ENCODE data around the gene TESMIN.

TESMIN gene

DNA sequence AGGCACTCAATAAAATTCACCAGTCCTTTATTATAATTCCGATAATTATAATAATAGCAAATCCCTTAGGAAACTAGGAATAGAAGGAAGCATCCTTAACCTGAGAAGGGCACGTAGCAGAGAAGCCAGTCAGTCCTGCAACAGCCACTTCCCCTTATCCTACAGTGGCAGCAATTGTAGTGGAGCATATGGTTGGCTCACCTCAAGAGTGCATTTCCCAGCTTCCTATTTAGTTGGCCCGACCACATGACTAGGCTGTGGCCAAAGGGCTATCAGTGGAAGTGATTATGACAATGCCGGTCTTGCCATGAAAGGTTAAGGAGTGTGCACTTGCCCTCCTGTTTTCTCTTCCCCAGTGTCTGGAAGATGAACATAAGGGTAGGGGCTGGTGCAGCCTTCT lies 27.0 kb downstream of the TESMIN start:
- Histone ChIP-seq H3K4me2 (ENCODE audit: low read depth, low read length) (no peak overlapping the region), H3K27ac (ENCODE audit: low read length) (no peak overlapping the region), H3K4me1 (ENCODE audit: low read length) (no peaks in the 10 kb centered on the region), H3K4me3 (ENCODE audit: low read length) (no peak overlapping the region), H3K27me3 (replicated peaks; ENCODE audit: insufficient read depth, low read length) (no peaks in the 10 kb centered on the region), H3K79me2 (ENCODE audit: low read length) (no peaks in the 10 kb centered on the region), H3K9me3 (replicated peaks; ENCODE audit: insufficient read depth, low read length) (no peaks in the 10 kb centered on the region), H2AFZ (ENCODE audit: low read length) (no peak overlapping the region), H3K9me2 (replicated peaks; ENCODE audit: insufficient read depth, low read length) (no peaks in the 10 kb centered on the region), H3K36me3 (replicated peaks; ENCODE audit: insufficient read depth, low read length) (no peaks in the 10 kb centered on the region), H3K9ac (ENCODE audit: low read length) (no peak overlapping the region), H4K20me1 (ENCODE audit: insufficient read depth, low read length) (no peaks in the 10 kb centered on the region), H3F3A (ENCODE audit: insufficient read depth, low read length) (no peaks in the 10 kb centered on the region)
- DNase-seq, result no peak
- TF ChIP-seq EZH2phosphoT487 (IDR thresholded peaks at IDR 0.05; ENCODE audit: low read length), result no peak
- TF ChIP-seq, protein P1, sequence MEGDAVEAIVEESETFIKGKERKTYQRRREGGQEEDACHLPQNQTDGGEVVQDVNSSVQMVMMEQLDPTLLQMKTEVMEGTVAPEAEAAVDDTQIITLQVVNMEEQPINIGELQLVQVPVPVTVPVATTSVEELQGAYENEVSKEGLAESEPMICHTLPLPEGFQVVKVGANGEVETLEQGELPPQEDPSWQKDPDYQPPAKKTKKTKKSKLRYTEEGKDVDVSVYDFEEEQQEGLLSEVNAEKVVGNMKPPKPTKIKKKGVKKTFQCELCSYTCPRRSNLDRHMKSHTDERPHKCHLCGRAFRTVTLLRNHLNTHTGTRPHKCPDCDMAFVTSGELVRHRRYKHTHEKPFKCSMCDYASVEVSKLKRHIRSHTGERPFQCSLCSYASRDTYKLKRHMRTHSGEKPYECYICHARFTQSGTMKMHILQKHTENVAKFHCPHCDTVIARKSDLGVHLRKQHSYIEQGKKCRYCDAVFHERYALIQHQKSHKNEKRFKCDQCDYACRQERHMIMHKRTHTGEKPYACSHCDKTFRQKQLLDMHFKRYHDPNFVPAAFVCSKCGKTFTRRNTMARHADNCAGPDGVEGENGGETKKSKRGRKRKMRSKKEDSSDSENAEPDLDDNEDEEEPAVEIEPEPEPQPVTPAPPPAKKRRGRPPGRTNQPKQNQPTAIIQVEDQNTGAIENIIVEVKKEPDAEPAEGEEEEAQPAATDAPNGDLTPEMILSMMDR (IDR thresholded peaks at IDR 0.05; ENCODE audit: low read length), result no peak
- no peak for TF ChIP-seq EZH2 (optimal IDR thresholded peaks at IDR 0.05; ENCODE audit: low read depth, low read length)

DNA sequence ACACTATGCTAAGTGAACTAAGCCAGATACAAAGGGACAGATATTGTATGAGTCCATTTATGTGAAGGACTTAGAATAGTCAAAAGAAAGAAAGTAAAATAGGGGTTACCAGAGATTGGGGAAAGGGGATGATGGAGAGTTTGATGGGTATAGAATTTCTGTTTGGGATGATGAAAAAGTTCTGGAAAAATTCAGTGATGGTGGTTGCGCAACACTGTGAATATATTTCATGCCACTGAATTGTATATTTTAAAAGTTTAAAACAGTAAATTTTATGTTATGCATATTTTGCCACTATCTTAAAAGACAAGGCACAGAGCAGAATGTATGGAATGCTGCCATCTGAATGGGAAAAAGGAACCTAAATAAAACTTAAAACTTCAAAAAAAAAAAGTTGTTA lies 29.2 kb downstream of the TESMIN start:
- no peaks in the 10 kb centered on the region for H3F3A ChIP-seq (ENCODE audit: insufficient read depth, low read length)
- no peak overlapping the region for H3K9ac ChIP-seq (ENCODE audit: low read length)
- no peaks in the 10 kb centered on the region for H3K9me2 ChIP-seq (replicated peaks; ENCODE audit: insufficient read depth, low read length)
- H4K20me1 ChIP-seq (ENCODE audit: insufficient read depth, low read length), result no peaks in the 10 kb centered on the region
- H3K27ac ChIP-seq (ENCODE audit: low read length), result no peak overlapping the region
- no peak overlapping the region for H3K4me2 ChIP-seq (ENCODE audit: low read depth, low read length)
- no peak for DNase-seq
- H3K4me3 ChIP-seq (ENCODE audit: low read length), result no peak overlapping the region
- H3K79me2 ChIP-seq (ENCODE audit: low read length), result no peaks in the 10 kb centered on the region
- H3K4me1 ChIP-seq (ENCODE audit: low read length), result no peaks in the 10 kb centered on the region
- no peaks in the 10 kb centered on the region for H3K27me3 ChIP-seq (replicated peaks; ENCODE audit: insufficient read depth, low read length)
- TF ChIP-seq, protein P1 (IDR thresholded peaks at IDR 0.05; ENCODE audit: low read length), result no peak
- TF ChIP-seq EZH2phosphoT487 (IDR thresholded peaks at IDR 0.05; ENCODE audit: low read length) (no peak), EZH2 (optimal IDR thresholded peaks at IDR 0.05; ENCODE audit: low read depth, low read length) (no peak)
- H3K36me3 ChIP-seq (replicated peaks; ENCODE audit: insufficient read depth, low read length), result no peaks in the 10 kb centered on the region
- H2AFZ ChIP-seq (ENCODE audit: low read length), result no peak overlapping the region
- no peaks in the 10 kb centered on the region for H3K9me3 ChIP-seq (replicated peaks; ENCODE audit: insufficient read depth, low read length)

DNA sequence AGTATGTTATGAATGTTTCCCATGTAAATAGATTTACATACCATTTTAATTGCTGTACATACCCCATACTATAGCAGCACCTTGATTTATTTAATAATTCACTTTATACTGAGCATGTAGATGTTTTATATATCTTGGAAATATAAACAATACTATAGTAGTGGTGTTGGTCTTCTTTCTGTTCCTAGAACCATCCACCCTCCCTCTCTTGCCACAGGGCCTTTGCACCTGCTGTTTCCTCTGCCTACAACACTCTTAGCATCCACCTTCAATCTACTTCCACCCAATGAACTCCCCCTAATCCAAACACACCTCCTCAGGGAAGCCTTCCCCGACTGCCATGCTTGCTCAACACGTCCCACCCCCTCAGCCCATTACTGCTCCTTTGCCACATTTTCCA lies 30.2 kb downstream of the TESMIN start:
- H3K9ac ChIP-seq (ENCODE audit: low read length), result no peak overlapping the region
- no peaks in the 10 kb centered on the region for H3K9me2 ChIP-seq (replicated peaks; ENCODE audit: insufficient read depth, low read length)
- DNase-seq, result no peak
- no peaks in the 10 kb centered on the region for H3F3A ChIP-seq (ENCODE audit: insufficient read depth, low read length)
- H3K27ac ChIP-seq (ENCODE audit: low read length), result no peak overlapping the region
- H3K27me3 ChIP-seq (replicated peaks; ENCODE audit: insufficient read depth, low read length), result no peaks in the 10 kb centered on the region
- H4K20me1 ChIP-seq (ENCODE audit: insufficient read depth, low read length), result no peaks in the 10 kb centered on the region
- no peaks in the 10 kb centered on the region for H3K9me3 ChIP-seq (replicated peaks; ENCODE audit: insufficient read depth, low read length)
- no peak overlapping the region for H3K4me3 ChIP-seq (ENCODE audit: low read length)
- H2AFZ ChIP-seq (ENCODE audit: low read length), result no peak overlapping the region
- no peaks in the 10 kb centered on the region for H3K79me2 ChIP-seq (ENCODE audit: low read length)
- no peaks in the 10 kb centered on the region for H3K4me1 ChIP-seq (ENCODE audit: low read length)
- no peak for TF ChIP-seq EZH2 (optimal IDR thresholded peaks at IDR 0.05; ENCODE audit: low read depth, low read length)
- H3K36me3 ChIP-seq (replicated peaks; ENCODE audit: insufficient read depth, low read length), result no peaks in the 10 kb centered on the region
- H3K4me2 ChIP-seq (ENCODE audit: low read depth, low read length), result no peak overlapping the region

DNA sequence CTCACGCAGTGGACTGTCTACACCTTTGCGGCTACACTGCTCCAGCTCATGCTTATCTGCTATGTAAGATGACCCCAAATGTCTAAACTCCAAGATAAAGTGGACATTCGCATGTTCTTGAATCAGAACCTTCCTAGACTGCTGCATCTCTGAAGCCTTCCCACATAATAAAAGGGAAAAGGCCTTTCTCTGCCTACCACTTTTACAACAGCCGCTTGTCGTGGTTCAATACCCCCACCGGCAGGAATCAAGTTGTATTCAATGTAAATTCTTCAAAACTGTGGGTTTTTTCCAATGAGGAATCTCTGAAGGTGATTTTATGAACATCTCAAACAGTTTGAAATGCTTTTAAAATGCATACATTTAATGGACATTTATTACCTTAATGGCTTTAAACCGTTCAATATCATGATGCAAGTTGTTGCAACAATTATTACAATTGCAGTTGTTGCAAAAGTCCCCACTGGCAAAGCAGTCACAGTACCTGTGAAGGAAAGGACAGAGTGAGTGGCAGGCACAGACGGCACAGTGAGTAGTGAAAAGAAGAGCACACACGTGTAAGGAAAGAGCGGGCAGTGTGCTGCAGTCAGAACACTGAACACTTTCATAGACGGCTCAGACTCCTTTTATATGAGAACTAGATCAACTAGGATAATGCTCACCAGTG lies 35.7 kb downstream of the TESMIN start:
- Histone ChIP-seq H3K4me2 (ENCODE audit: low read depth, low read length) (no peak overlapping the region), H3K9me3 (replicated peaks; ENCODE audit: insufficient read depth, low read length) (no peaks in the 10 kb centered on the region), H3K79me2 (ENCODE audit: low read length) (no peaks in the 10 kb centered on the region), H3K36me3 (replicated peaks; ENCODE audit: insufficient read depth, low read length) (no peaks in the 10 kb centered on the region), H3K9me2 (replicated peaks; ENCODE audit: insufficient read depth, low read length) (no peaks in the 10 kb centered on the region), H2AFZ (ENCODE audit: low read length) (no peak overlapping the region), H4K20me1 (ENCODE audit: insufficient read depth, low read length) (no peaks in the 10 kb centered on the region), H3K27ac (ENCODE audit: low read length) (no peak overlapping the region), H3K4me3 (ENCODE audit: low read length) (no peak overlapping the region), H3K27me3 (replicated peaks; ENCODE audit: insufficient read depth, low read length) (no peaks in the 10 kb centered on the region), H3K4me1 (ENCODE audit: low read length) (no peaks in the 10 kb centered on the region), H3F3A (ENCODE audit: insufficient read depth, low read length) (no peaks in the 10 kb centered on the region), H3K9ac (ENCODE audit: low read length) (no peak overlapping the region)
- TF ChIP-seq EZH2phosphoT487 (IDR thresholded peaks at IDR 0.05; ENCODE audit: low read length), result no peak
- DNase-seq, result no peak
